DMS 273 (cell line): ENCODE measurements around the gene SULF2.
A peak's percentile ranks its signal among the peaks of the same experiment; 100 is the strongest.

Experiments
- DNase-seq: peaks from one replicate; lab custom pipeline; 2025; ENCODE audit not compliant: unreplicated experiment; lab: John Stamatoyannopoulos, UW

Gene SULF2

DNA sequence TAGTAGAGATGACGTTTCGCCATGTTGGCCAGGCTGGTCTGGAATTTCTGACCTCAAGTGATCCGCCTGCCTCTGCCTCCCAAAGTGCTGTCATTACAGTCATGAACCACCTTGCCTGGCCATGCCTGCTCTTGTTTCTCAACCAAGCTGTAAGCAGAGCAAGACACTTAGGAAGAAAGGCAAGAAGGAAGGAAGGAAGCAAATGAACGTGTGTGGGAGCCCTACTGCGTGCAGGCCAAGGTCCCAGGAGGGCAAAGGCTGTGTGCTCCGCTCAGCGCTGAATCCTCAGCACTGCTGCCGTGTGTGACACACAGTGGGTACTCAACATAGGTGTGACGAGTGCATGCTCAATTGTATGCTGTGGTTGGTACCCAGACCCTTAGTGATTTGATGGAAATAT lies 47.4 kb downstream of the SULF2 start:
- DNase-seq: no peak

DNA sequence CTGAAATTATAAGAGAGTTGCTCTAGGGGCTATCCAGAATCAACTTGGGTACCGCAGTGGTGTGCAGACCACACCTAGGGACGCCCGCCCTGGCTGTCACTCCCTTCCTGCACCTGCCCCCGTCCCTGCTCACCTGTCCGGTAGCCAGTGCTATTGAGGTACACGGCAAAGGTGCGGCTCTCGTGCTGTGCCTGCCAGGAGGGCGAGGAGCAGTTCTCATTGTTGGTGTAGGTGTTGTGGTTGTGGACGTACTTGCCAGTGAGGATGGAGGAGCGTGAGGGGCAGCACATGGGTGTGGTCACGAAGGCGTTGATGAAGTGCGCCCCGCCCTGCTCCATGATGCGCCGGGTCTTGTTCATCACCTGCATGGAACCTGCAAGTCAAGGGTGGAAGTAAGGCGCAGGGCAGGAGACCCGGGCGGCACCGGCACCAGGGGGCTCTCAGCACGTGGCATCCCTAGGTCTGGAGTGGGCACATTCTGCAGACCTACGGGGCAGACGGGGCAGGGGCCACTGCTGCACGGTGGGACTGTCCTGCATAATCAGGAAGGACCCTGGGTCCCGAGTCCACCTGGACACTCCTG lies 48.6 kb downstream of the SULF2 start:
- DNase-seq: no peak

DNA sequence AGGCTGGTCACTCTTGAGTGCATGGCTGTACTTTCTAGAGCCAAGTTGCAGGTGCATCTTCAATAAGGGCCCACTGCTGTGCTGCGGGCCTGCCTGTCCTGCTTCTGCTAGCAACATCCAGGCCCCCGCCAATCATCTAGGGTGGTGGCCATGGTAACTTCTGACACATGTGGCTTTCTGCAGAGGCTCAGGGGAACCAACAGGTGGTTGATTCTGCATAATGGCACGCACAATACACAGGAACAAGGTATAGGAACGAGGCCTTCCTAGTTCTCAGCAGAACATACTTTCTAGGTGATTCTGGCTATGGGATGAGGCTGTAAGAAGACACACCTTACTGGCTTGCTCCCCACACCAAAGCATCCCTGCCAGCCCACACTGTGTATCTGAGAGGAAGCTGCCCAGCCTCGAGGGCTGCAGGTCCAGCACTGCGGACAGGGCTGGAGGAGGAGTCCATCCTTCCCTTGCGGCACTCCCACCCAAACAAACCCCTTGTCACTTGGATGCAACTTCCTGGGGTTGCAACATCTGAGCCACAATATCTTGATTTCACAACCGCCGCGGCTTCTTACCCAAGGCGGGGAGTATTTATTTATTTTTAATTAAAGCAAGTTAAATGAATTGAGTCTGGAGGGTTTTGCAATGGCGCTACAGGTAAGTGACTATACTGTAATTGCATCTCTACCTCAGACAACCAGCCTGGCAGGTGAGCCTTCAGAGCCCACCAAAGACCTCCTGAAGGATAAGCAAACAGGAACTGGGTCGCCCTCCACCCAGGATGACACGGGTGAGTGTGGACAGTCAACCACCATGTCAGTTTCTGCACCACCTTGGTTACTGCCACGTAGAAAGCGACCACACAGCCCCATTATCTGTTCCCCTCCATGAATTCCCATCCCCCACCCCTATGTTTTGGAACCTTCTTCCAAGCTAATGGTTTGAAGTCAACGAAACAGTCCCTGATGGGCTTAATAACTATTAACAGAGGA lies 49.6 kb downstream of the SULF2 start:
- no peak for DNase-seq

DNA sequence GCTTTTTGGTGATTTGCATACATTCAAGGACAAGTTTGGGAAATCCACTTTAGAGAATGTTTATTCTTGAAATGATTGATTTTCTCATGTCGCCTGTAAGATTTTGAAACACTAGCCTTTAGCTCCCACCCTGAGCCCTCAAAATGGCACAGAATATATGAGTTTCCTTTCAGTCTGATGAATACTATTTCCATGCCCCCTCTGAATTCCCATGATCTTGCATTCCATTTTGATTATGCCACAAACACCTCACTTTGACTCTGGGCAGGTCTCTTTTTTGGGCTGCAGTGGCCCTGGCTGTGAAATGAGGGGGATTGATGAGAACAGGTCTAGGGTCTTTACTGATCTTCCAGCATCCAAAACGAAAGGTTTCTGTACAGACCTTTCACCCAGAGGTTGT lies 50.4 kb downstream of the SULF2 start:
- DNase-seq: no peak

DNA sequence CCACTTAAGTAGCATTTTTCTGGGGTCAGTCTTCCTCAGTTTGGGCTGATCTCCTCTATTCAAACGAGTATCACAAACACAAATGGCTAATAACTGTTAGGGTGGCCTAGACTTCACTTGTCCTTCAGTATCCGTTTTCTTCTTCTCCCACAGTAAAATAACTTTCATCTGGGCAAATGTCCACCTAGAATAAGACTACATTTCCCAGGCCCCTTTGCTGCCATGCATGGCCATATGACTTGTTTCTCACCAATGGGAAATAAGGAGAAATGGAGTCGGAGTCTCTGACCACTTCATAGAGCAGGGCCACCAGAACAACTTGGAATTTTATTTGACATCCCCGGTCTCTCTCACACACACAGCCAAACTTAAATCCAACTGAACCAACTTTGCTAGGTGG lies 51.4 kb downstream of the SULF2 start:
- no peak for DNase-seq

DNA sequence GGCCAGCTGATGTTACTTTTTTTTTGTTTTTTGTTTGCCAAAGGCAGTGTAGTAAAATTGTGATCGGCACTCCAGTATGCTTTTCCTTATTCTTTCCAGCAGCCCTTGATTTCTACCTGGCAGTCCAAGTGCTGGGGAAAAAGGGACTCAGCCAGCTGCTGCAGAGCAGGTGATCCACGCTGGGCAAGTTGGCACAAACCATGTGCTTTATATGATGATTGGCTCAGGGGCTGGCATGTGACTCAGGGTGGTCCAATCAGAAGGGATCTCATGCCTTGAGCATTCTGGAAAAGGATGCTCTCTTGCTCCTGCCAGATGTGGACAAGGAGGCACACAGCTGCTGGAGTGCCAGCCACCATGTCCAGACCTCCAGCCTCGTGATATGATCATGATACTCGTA lies 54.5 kb downstream of the SULF2 start:
- DNase-seq: no peak

DNA sequence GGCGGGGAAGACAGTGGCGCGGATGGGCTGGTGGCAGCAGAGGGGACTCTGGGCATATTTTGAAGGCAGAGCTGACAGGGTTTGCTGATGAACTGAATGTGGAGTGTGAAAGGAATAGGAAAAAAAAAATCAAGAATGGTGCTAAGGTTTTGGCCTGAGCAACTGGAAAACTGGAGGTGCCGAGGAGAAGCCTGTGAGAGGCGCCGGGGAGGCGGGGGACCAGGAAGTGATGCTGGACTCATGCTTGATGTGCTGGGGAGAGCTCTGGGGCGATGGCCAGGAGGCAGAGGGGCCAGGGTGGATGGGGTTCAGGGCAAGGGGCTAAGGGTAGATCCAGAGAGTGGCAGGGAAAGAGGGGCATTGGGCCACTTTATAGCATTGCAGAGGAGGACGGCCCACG lies 55.8 kb downstream of the SULF2 start:
- DNase-seq: no peak

DNA sequence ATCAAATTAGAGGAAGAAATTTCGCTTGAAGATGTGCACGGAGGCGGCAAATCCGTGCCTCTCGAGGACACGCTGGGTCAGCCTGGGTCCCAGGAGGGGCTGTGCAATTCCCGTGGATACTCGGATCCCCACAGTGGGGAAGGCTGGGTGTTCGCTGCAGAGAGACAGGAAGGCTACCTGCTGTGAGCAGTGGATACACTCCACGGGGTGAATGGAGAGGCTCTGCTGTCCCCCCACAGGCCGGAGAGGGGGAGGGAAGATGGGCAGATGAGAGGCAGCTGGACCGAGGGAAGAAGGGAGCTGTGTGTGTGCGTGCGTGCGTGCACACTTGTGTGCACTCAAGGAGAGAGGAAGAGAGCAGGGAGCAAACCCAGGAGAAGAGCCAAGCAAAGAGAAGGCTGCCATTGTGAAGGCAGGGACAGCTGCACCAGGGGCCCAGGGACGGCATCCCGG lies 57.3 kb downstream of the SULF2 start:
- DNase-seq: no peak

DNA sequence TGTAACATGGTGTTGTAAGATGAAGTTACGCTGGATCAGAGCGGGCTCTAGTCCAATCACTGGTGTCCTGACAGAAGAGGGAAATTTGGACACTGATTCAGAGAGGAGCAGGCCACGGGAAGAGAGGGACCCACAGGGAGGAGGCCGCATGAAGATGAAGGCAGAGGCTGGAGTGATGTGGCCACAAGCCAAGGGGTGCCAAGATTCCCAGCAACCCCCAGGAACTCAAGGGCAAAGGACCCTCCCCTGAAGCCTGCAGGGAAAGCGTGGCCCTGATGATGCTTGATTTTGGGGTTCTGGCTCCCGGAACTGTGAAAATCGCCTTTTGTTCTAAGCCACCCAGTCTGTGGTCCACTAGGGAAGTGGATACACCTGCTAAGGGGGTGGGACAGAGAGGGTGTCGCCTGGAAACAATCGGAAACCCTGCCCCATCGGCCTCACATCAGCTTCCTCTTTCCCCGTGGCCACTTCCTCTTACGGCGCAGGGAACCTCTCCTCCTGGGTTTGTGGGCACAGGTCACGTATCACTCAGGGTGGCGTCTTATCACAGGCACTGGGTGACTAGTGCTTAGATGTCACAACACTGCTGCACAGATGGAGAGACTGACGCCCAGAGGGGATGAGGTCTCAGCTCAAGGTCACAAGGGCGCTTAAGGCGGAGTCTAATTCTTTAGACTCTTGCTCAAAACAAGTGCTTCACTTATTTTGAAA lies 58.0 kb downstream of the SULF2 start:
- no peak for DNase-seq

DNA sequence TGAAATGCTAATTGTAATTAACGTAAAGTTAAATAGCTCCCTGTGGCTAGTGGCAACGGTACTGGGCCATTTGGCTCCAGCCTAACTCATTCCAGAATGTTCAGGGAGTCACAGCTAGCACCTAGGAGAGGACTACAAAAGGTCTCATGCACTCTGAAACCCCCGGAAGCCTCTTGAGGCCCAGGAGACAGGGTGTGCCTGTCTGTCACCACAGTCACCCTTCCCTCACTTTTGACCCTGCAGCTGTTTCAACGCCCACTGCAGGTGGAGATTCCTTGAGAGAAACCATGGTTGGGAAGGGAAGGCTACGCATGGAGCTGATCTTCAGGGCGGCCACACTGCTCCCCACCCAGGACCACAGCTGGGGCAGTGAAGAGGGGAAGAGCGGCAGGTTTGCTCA lies 58.6 kb downstream of the SULF2 start:
- DNase-seq: no peak

DNA sequence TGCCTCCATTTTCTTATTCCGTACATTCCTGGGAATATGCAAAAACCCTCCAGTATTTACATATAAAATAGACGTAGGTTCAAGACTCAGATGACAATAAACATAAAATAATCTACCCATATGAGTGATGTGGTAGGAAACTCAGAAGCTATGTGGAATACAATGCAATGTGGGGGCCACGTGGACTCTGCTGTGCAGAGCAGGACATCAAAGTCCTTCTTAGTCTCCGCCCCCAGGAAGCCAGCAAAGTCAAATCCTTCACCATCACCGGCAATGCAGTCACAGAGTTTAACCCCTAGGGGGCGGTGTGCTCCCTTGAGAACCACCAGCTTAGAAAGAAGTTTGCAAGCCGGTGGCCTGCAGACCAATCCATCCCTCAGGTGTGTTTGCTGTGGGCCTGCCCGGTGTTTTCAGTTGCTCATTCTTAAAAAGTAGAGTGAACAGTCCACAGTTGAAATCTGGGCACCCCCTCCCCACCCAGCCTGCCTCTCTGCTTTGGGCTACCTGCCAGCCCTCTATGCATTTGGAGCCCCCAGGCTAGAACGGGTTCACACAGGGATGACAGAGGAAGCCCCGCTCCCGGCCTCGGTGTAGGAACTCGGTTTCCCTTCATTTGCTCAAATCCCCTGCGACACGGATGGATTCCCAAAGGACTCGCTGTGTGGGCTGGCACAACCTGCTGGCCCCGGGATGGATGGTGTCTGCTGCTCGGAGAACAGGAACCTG lies 59.9 kb downstream of the SULF2 start:
- DNase-seq: peak; percentile 92

DNA sequence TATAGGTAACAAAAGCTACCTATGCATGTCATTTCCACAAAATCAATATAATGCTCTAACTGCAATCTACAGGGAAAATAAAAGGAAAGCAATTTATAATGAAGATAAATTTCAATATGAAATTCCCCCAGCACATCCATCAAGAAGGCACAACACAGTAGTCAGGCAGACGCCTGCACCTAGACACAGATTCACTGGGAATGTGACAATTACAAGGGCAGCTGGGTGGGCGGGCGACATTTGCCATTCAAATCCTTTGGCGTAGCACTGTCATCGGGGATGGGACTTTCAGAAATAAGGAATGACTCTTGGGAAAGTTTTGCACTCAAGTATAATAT lies 60.4 kb downstream of the SULF2 start:
- DNase-seq: no peak

DNA sequence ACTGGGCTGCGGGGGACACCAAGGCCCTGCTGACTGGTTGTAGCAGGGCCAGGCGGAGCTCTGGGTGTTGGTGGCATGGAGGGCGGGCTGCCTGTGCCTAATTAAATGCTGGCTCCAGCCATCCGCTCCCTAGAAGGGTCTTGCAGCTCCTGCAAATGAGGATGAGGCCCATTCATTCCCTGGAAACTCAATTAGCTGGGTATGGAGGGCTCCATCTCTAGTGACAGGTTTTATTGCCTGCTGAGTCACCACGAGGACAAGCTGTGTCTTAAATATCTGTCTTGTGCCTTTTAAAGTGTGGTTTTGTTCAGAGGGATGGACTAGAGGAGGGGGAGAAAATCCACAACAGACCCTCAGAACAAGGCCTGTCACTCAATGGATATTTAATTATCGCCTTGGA lies 60.9 kb downstream of the SULF2 start:
- DNase-seq: no peak

DNA sequence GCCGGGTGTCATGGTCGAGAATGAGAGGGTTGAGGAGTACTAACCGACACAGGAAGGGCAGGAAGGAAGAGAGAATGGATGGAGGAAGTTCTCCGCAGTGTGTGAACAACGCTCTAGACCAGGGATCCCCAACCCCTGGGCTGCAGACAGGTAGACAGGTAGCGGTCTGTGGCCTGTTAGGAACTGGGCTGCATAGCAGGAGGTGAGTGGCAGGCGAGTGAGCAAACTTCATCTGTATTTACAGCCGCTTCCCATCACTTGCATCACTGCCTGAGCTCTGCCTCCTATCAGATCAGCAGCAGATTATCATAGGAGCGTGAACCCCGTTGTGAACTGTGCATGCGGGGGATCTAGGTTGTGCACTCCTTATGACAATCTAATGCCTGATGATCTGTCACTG lies 62.0 kb downstream of the SULF2 start:
- no peak for DNase-seq

DNA sequence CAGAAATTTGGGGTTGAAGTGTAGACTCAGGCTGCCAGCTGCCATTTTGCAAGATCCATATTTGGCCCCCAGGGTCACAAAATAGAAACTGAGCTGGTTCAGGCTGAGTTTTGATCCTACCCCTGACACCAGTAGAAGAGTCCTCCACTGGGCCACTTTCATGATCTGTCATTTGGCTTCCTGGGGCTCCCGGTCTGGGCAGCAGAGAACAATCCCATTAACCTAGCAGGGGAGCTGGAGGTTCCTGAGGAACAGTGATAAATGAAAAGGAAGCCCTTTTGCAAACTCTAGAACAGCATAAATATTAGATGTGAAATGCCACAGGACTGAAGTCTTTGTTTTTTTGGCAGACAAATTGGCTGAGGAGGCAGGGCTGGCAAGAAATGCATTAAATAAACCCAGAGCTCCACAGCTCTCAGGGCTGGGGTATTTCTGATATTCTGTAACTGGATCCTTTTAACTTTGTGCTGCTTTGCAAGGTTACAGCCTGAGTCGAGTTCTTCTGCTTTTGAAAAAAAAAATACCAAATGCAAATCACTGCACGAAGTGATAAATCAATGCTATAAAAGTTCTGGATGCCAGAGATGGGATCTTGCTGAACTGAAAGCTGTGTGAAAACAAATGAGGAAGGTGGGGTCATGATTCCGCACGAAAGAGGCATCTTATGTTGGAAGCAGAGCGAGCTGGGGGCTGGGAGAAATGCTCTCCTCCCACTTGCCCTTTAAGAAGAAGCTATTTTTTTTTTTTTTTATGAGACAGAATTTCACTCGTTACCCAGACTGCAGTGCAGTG lies 64.4 kb downstream of the SULF2 start:
- DNase-seq: no peak

DNA sequence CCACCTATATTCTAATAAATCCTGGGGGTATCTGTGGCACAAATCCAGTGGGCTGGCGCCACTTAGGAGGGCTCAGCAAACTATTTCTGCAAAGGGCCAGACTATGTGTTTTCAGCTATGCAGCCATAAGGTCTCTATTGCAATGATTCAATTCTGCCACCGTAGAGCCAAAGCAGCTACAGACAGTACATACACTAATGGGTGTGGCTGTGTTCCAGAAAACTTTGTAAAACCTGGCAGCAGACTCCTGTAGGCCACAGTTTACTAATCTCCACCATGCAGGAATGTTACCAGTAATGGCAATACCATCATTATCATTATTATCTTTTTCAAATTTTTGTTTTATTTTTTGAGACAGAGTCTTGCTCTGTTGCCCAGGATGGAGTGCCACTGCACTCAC lies 65.7 kb downstream of the SULF2 start:
- DNase-seq: no peak

DNA sequence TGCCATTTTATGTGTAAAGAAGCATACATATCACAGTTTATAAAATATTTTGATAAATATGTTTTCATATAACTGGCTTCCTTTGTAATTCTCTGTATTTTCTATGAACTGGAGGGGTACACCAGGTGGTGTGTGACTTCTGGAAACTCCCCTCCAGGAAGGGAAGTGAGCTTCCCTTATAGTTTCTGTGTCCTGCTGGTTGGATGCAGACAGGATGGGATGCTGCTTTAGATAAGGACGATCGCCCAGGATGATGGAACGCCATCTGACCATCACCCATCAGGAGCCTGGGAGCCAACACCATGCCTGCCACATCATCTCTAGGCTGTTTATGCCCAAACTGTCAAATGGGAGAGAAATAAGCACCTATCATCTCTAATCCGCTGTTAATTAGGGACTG lies 66.1 kb downstream of the SULF2 start:
- no peak for DNase-seq

DNA sequence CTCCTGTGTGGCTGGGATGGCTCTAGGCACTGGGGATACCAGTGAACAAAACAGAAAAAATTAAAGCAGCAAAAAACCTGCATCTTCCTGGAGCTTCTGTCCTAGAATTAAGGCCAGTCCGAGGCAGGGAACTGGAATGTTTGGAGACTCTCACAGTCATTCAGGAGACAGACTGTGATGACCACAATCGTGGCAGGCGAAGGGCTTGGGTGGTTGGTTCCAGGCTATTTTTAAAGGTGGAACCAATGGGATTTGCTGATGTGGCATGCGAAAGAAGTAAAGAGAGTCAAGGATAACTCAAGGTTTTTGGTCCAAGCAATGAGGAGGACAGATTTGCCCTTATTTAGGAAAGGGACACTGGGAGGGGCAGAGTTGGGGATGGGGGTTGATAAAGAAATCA lies 66.9 kb downstream of the SULF2 start:
- DNase-seq: no peak

DNA sequence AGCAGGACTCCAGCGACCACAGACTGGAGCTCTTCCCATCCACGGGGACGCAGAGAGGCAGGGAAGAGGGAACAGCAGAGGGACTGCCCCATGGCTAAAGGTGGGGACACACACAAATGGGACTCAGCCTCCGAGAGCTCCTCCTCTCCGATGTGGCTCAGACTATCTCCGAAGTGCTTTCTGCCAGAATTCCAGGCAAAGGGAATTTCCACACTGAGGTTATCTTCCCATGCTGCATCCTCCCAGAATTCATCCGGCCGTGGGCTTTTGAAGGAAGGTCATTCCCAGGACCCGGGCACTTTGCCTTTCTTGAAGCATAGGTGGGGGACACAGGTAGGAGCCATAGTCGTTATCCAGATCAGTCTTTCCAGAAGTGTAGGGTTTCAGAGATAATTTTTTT lies 67.9 kb downstream of the SULF2 start:
- no peak for DNase-seq

DNA sequence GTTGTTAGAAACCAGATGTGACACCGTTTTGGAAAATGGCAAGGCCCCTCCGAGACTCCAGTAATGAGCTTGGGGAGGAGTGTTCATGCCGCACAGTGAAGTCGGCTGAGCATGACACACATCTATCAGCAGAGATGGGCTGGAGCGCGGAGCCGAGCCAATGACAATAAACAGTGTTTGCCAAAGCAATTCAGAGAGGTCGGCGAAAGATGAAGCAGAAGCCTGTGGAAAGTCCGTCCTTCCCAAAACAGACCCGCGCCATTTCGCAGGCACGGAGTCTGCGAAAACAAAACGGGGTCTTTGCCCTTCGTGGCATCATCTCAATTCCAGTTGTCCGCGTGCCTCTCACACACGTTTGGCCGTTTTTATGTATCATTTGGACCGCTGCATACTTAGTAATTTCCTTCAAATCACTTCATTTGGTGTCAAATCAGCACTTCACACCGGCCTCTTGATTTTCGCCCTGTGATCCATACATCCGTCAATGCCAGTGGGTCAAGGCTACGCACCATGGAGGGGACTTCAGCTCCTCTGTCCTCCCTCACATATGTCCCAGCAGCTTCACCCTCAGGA lies 71.3 kb downstream of the SULF2 start:
- DNase-seq: no peak
